ENCODE measurements around the gene NFIA. TPM values are rescaled to one million over a fixed set of nuclear protein-coding genes. Genes with fewer than 3 reads are reported as not detected.

NFIA gene
- total and polyA plus RNA-seq, 9 of the 15 experiments (the other 6 are each of a cell fraction or from before 2014, with no cell fraction given) = 5.3 to 24.9 (median 9.8) TPM

- TF ChIP-seq MGA (IDR thresholded peaks at IDR 0.05) (peak; percentile 29; the same call in 1 of the 2 replicates), DNMT1 (IDR thresholded peaks at IDR 0.05) (no peak), STAT6 (CRISPR knock-in tag; IDR thresholded peaks at IDR 0.05) (no peak), SFPQ (IDR thresholded peaks at IDR 0.05; ENCODE audit: low read depth, low read length) (no peak), PRMT5 (CRISPR knock-in tag; IDR thresholded peaks at IDR 0.05) (no peak), HNRNPL (IDR thresholded peaks at IDR 0.05; ENCODE audit: low read depth, low read length) (no peak), C11orf30 (IDR thresholded peaks at IDR 0.05; ENCODE audit: low read depth) (peak; percentile 94), TEAD1 (CRISPR knock-in tag; IDR thresholded peaks at IDR 0.05) (no peak), EZH2 (IDR thresholded peaks at IDR 0.05; ENCODE audit: borderline replicate concordance, low read depth, low read length) (no peak), ESRRB (CRISPR knock-in tag; IDR thresholded peaks at IDR 0.05; ENCODE audit: borderline replicate concordance) (no peak)
These were observed 29.8 kb upstream of the NFIA start (continued) for GRCh38 chr1:61052395-61053225.
